ENCODE data around the gene STX4. TPM values are rescaled to one million over a fixed set of nuclear protein-coding genes. Genes with fewer than 3 reads are reported as not detected.

Gene STX4
- total RNA-seq, 1 donor from 2014 or later, result 21.9 TPM

DNA sequence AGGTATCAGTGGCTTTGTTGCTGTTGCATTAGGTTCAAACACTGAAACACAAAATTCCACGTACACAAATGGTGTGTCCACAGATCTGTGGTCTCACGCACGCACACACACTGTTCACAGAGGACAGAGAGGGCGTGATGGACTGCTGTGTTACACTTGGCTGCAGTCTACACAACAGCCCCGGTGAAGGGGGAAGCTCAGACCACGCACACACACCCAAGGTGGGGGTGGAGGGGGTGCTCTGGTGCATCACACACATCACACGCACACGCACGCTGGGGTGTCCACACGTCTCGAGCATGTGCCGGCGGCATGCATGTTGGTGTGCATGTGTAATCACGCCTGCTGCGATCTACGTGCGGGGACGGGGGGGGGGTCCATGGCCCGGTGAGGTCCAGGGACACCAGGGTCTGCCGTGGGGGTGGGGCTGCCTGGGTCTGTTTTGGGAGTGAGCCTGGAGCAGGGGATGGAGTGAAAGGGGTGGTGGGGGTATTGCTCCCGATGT is 41.0 kb upstream of the STX4 start:
- H3K27ac Mint-ChIP-seq (ENCODE audit: unreplicated experiment), result no peak overlapping the region
- peaks cover 13% of the 10 kb centered on the region for H3K27me3 Mint-ChIP-seq (ENCODE audit: low read depth)
- no peaks in the 10 kb centered on the region for H3K9me3 Mint-ChIP-seq
- H3K36me3 Mint-ChIP-seq (ENCODE audit: low read depth), result peaks cover 3% of the 10 kb centered on the region
- peaks cover 5% of the 10 kb centered on the region for H3K4me1 Mint-ChIP-seq
- TF ChIP-seq, protein P1, sequence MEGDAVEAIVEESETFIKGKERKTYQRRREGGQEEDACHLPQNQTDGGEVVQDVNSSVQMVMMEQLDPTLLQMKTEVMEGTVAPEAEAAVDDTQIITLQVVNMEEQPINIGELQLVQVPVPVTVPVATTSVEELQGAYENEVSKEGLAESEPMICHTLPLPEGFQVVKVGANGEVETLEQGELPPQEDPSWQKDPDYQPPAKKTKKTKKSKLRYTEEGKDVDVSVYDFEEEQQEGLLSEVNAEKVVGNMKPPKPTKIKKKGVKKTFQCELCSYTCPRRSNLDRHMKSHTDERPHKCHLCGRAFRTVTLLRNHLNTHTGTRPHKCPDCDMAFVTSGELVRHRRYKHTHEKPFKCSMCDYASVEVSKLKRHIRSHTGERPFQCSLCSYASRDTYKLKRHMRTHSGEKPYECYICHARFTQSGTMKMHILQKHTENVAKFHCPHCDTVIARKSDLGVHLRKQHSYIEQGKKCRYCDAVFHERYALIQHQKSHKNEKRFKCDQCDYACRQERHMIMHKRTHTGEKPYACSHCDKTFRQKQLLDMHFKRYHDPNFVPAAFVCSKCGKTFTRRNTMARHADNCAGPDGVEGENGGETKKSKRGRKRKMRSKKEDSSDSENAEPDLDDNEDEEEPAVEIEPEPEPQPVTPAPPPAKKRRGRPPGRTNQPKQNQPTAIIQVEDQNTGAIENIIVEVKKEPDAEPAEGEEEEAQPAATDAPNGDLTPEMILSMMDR (conservative IDR thresholded peaks at IDR 0.05), result no peak
- no peak for DNase-seq (ENCODE audit: low read depth, low spot score)
- H3K4me3 Mint-ChIP-seq, result no peak overlapping the region

DNA sequence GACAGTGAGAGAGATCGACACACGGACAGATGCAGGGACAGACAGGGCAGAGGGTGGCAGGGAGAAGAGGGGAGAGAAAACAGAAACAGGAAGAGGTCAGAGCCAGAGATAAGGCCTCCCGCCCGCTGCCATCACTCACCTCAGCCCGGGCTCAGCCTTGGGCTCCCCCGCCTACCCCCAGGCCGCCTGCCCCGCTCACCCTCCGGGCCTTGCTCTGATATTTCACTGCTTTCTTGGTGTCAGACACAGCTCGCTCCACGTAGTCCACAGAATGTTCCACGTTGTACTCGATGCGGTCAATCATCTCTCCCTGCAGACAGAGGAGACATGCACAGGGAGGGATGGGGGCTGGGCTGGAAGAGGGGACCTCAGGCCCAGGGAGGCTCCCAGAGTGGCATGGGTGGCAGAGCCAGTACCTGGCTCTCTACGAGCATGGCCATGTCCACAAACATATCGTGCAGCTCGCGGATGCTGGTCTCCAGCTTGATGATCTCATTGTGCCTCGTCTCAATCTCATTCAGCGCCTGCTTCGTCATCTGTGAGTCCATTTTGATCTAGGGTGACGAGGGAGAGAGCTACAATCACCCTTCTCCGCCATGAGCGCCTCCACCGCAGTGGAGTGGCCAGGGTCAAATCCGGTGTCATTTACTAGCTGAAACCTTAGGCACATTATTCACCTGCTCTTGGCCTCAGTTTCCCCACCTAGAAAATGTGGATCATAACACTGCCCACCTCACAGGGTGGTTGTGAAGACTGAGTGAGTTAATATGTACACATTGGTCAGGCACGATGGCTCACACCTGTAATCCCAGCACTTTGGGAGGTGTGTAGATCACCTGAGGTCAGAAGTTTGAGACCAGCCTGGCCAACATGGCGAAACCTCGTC is 40.2 kb upstream of the STX4 start:
- Mint-ChIP-seq H3K9me3 (no peaks in the 10 kb centered on the region), H3K27me3 (ENCODE audit: low read depth) (peaks cover 20% of the 10 kb centered on the region), H3K27ac (ENCODE audit: unreplicated experiment) (peak overlapping the region; percentile 89), H3K4me3 (no peak overlapping the region), H3K4me1 (peaks cover 5% of the 10 kb centered on the region), H3K36me3 (ENCODE audit: low read depth) (peaks cover 3% of the 10 kb centered on the region)
- TF ChIP-seq, protein P1 (conservative IDR thresholded peaks at IDR 0.05), result no peak
- no peak for DNase-seq (ENCODE audit: low read depth, low spot score)

DNA sequence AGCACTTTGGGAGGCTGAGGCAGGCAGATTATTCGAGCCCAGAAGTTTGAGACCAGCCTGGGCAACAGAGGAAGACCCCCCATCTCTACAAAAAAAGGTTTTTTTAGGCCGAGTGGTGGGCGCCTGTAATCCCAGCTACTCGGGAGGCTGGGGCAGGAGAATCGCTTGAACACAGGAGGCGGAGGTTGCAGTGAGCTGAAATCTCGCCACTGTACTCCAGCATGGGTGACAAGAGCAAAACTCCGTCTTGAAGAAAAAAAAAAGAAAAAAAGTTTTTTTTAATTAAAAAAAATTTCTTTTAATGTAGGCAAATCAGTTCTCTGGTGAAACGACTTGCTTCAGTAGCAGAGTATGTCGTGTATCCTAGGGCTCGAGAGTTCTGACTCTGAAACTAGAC is 37.4 kb upstream of the STX4 start:
- peaks cover 3% of the 10 kb centered on the region for H3K36me3 Mint-ChIP-seq (ENCODE audit: low read depth)
- H3K27me3 Mint-ChIP-seq (ENCODE audit: low read depth), result peaks cover 24% of the 10 kb centered on the region
- TF ChIP-seq, protein P1 (conservative IDR thresholded peaks at IDR 0.05), result no peak
- no peak overlapping the region for H3K27ac Mint-ChIP-seq (ENCODE audit: unreplicated experiment)
- no peak for DNase-seq (ENCODE audit: low read depth, low spot score)
- no peaks in the 10 kb centered on the region for H3K9me3 Mint-ChIP-seq
- peaks cover 5% of the 10 kb centered on the region for H3K4me1 Mint-ChIP-seq
- peak overlapping the region; percentile 70 for H3K4me3 Mint-ChIP-seq

DNA sequence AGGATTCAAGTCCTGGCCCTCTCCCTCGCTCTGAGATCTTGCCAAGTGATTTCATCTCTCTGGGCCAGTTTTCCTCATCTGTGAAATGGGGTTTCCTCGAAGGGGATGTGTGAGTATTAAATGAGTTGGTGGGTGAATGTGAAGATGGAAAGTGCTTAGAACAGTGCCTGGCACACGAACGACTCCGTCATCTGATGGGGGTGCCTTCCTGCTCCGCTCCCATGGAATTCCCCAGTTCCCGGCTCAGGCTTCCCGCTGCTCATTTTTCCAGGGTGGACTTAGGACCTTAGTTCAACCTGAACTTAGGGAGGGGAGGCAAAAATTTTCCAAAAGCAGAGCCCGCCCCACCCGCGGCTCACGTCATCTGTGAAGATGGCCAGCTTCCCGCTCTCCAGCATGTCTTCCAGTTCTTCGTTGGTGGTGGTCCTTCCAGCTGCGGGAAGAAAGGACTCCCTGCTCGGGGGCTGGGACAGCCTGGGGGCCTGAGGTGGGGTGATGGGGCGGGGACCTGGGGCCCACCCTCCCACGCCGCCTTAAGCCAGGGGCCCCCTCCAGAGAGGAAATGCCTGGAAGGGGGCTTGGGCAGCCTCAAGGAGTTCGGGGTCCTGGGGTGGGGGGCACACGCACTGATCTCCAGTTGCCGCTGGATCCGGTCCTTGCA is 36.9 kb upstream of the STX4 start:
- Mint-ChIP-seq H3K4me1 (peaks cover 5% of the 10 kb centered on the region), H3K36me3 (ENCODE audit: low read depth) (peaks cover 3% of the 10 kb centered on the region), H3K4me3 (peak overlapping the region; percentile 70), H3K27ac (ENCODE audit: unreplicated experiment) (no peak overlapping the region), H3K27me3 (ENCODE audit: low read depth) (peaks cover 24% of the 10 kb centered on the region), H3K9me3 (no peaks in the 10 kb centered on the region)
- no peak for DNase-seq (ENCODE audit: low read depth, low spot score)
- TF ChIP-seq, protein P1 (conservative IDR thresholded peaks at IDR 0.05), result no peak

DNA sequence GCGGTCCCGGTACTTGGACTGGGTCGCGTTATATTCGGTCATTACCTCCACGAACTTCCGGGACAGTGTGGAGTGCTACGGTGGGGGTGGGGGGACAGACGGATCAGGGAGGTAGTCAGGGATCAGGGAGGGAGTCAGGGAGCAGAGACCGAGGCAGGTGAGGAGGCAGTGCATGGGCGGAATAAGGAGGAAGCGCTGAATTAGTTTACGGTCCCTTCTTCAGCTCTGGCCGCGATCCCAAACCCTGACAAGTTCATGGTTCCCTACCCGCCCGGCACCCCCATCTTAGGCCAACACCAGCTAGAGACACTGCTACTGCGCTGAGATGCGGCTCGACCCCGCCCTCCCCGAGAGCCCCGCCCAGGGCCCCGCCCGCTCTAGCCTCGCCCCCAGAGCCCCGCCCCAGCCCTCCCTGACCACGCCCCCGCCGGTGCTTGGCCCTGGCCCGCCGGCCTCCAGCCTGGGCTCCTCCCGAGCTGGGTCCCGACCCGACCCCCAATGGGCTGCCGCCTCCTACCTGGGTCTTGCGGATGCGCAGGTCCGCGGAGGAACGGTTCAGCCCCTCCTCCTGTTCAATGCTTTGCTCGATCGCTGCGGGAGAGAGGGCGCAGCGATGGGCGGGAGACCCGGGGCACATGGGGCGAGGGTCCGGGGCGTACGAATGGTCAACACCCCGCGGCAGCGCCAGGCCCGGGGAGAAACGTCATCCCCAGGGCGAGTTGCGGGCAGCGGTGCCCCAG is 36.2 kb upstream of the STX4 start:
- Mint-ChIP-seq H3K4me1 (peaks cover 5% of the 10 kb centered on the region), H3K4me3 (peak overlapping the region; percentile 73), H3K9me3 (no peaks in the 10 kb centered on the region), H3K27me3 (ENCODE audit: low read depth) (peaks cover 24% of the 10 kb centered on the region), H3K27ac (ENCODE audit: unreplicated experiment) (no peak overlapping the region), H3K36me3 (ENCODE audit: low read depth) (peaks cover 3% of the 10 kb centered on the region)
- TF ChIP-seq, protein P1 (conservative IDR thresholded peaks at IDR 0.05), result no peak
- DNase-seq (ENCODE audit: low read depth, low spot score), result peak; percentile 46

Data from neural crest cell (in vitro differentiated cells).